Stimulated activated CD8-positive, alpha-beta memory T cell treated with anti-CD3 and anti-CD28 coated beads, Interleukin-12 subunit alpha, Interleukin-12 subunit beta, amount 100 ng/mL, for 1 hour (primary cell): ENCODE results near the gene UBE3B.
"Not testable (repeated sequence)": the region's sequence is repeated elsewhere in the genome, so short reads cannot be mapped to it uniquely, and the experiment has no call there.

Experiments used
- DNase-seq: peaks from one replicate; pipeline ENCODE4 v3.0.0-alpha.2; 2020; ENCODE audit warnings: low read depth

UBE3B gene

DNA sequence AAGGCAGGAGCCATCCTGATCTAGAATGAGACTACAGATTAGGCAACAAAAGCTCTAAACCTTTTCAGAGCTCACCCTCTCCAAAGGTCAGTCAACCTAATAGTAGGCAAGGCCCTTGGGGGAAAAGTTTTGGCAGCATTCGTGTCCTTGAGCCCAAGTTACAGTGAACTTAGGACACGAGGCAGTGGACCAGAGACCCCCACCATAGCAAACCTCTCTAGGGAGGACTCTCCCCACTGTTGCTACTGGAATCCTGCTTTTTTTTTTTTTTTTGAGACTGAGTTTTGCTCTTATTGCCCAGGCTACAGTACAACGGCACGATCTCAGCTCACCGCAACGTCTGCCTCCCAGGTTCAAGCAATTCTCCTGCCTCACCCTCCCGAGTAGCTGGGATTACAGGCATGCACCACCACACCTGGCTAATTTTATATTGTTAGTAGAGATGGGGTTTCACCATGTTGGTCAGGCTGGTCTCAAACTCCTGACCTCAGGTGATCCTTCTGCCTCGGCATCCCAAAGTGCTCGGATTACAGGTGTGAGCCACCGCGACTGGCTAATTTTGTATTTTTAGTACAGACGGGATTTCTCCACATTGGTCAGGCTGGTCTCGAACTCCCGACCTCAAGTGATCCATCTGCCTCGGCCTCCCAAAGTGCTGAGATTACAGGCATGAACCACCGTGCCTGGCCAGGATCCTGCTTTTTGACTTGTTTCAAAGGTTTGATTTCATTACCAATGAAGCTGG lies 3.7 kb upstream of the UBE3B start:
- not testable (repeated sequence) for DNase-seq

DNA sequence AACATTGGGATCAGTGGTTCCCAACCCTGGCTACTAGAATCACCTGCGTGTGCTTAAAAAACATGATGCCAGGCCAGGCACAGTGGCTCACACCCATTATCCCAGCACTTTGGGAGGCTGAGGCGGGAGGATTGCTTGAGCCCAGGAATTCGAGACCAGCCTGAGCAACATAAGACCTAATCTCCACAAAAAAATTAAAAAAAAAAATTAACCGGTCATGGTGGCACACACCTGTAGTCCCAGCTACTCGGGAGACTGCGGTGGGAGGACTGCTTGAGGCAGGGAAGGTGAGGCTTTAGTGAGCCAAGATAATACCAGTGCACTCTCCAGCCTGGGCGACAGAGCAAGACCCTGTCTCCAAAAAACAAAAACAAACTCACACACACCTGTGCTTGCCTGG lies 2.3 kb upstream of the UBE3B start:
- DNase-seq = no peak

DNA sequence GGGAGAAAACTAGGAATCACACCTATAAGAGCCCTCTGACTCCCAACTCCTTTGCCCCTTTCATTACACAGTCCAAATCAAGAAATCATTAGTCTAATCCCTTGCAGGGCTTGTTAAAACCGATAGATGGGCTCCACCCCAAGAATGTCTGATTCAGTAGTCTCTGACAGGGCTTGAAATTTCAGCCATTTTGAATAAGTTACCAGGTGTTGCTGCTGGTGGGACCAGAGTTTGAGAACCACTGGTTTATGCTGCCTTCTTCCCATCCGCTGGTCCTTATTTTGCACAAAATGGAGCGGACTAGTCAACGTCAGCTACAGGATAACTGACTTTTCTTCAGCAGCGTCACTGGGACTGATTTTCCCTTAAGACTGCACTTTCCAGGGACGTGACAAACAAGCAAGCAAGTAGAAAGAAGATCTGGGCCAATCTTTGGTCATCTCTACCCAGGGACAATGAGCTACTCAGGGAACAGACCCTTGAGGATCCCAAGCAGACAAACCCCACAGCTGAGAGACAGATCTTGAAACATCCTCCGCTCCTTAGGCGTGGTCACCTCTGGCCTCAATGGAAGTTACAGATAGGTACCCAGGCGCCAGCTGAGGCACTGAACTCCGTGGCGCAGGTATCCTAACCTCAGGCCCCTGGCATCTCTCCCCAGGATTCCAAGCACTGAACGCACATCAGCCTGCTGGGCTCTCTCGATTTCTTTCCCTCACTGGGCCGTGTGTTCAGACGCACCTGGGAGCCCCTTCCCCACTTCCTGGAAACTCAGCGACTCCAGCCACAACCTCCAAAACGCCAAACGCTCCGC lies 1.2 kb upstream of the UBE3B start:
- no peak for DNase-seq

DNA sequence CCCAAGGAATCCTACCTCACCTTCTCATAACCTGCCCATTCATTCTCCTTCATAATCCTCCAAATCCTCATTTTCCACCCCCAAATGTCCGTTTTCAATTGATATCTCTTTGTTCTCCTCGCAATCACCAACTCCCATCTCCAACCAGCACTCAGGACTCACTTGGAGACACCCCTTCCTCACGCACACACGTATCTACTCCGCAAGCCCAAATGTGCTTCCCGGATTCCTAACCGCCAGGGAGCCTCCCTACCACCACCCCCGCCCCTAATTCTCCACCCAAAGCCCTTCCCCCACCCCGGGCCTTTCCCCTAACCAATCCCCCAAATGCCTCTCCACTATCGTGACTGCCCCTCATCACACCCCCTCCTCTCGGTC lies 638 bp upstream of the UBE3B start:
- DNase-seq = no peak

DNA sequence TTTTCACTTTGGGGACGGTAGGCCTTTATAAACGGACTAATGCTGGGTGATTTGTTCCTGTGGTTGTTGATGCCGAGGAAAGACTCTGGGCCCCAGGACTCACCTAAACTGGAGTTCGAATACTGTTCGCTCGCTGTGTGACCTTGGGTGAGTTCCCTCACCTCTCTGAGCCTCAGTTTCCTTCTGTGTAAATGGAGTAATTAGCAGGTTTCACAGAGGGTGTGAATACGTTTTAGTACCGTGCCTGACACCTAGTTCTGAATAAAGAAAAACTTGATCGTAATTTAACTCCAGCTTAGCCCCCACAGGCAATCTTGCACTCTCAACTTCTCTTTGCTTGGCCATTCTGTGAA lies 505 bp downstream of the UBE3B start:
- no peak for DNase-seq

DNA sequence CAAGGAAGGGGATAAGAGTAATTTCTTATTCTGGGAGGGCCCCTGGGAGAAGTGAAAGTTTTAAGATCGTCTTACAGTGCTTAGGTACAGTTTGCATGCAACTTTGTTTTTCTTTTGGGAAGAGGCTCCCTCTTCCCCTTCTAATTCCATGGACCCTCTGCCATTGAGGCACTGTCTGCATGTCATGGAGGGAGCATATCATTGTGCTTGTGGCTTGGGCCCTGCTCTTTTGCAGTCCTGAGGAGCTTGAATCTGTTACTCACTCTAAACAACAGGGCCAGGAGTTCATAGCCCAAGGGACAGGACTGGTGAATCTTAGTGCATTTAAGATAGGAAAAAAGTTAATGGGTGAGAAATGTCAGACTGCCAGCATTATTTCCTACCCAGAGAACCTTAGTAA lies 2.3 kb downstream of the UBE3B start:
- DNase-seq = no peak

DNA sequence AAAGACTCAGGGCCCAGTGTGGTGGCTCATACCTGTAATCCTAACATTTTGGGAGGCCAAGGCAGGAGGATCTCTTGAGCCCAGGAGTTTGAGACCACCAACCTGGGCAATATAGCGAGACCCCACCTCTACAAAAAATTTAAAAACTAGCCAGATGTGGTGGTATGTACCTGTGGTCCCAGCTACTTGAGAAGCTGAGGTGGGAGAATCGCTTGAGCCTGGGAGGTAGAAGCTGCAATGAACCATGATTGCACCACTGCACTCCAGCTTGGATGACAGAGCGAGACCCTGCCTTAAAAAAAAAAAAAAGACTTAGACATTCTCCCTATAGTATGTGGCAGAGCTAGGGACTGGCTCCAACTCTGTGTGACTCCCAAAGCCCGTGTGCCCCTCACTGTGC lies 2.9 kb downstream of the UBE3B start:
- DNase-seq = no peak

DNA sequence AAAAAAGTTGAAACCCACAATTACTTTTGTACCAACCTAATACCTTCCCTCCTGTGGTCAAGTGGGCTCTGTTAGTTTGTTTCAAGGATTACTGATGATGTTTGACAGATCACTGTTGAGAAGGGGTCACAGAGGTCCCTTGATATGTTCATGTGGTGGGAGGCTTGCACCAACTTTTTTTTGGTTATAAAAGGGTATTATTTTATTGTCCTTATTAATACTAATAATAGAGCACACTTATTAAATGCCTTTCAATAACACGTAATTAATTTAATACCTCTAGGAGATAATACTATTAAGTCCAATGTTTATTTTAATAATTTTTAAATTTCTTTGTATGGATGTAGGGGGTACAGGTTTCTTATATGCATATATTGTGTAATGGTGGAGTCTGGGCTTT lies 4.4 kb downstream of the UBE3B start:
- no peak for DNase-seq

DNA sequence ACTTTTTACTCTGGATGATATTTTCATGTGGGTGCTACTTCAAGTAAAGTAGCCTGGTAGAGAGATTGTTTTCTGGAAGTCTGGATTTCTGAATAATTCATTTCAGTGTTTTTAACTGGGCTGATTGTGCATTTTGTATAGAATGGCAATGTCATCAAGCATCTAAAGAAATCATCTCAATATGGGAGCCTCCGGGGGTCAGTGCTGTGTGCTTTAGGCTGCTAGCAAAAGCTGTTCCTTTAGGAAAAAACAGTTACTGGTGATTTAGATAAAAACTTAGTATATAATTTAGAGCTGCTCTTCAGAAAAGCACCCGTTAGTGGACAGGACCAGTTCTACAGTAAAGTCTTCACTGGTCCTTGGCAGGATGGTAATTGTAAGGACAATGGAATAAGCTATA lies 5.1 kb downstream of the UBE3B start:
- no peak for DNase-seq

DNA sequence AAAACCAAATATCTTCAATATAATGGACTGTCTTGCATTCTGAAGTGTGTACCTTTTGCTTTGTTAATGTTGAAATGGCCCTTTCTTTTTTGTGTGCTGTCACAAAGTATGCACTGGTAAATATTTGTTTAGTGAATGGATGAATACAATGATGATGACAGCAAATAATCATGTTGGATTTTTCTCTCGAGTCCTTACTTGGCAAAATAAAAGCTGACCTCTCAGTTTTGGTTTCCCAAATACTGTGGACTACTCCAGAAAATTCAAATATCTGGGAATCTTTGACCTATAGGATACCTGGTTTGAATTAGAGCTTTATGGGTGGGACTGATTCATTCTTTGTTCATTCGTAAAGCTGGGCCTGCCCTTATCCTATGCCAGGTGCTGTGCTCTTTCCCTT lies 5.5 kb downstream of the UBE3B start:
- no peak for DNase-seq

DNA sequence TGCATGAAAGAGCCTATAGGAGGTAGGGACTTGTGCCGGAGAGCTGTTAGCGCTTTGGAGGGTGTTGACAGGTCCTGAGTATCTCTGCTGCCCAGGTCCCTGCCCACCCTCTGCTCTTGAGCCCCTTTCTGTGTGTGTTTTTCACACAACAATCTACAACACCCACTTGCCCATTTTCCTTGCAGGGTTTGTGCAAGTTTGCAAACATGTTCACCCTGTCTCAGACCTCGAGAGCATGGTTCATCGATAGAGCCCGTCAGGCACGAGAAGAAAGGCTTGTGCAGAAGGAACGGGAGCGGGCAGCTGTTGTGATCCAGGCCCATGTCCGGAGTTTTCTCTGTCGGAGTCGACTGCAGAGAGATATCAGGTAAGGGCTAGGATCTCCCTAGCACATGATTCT lies 5.9 kb downstream of the UBE3B start:
- DNase-seq = no peak

DNA sequence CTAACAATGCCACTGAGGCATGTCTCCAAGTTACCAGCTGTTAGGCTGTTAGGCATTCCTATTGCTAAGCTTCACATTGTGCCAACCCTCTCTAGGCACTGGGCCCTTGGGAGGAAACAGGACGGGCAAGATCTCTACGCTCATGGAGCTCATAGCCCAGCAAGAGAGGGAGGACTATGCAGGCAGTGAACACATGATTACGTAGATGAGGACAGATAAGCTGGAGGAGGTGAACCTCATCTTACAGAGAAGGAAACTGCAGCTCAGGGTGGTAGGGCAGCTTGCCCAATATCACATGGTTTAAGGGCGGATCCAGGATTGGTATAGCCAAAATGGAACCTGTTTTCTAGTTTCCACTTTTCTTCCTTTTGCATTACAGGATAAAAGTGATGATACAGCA lies 7.8 kb downstream of the UBE3B start:
- no peak for DNase-seq

DNA sequence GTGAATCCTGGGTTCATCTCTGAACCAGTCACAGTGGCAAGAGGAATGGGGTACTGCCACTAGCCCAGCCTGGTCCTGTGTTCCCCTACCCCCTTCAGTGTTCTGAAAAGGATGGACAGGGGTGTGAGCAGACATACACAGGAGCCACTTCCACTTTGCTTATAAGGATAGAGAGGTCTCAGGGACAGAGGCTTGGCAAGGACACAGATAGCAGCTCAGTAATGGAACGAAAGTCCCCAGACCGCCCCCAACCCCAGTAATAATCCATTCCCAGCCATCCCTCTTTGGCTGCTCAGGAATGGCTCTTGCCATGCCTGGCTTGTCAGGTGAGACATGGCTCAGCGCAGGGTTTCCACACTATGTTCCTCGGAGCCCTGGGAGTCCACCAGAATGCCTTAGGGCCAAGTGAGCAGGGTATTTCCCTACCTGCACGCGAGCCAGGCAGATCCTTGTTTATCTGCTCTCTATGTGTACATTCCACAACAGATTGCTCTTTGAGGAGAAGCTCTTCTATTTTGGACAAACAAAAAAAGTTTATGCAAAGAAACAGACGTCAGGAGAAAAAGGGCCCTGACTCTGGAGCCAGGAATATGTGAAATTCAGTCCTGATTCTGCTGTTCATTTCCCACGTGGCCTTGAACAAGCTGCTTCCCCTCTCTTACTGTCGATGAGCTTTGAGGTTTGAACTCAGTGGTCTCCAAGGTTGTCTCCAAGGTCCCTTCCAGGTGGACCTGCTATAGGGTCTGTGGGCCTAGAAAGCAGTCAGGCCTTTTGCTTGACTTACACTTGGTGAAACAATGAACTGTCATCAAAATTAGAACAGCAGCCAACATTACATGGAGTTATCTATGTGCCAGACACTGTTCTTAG lies 10.0 kb downstream of the UBE3B start:
- DNase-seq = no peak

DNA sequence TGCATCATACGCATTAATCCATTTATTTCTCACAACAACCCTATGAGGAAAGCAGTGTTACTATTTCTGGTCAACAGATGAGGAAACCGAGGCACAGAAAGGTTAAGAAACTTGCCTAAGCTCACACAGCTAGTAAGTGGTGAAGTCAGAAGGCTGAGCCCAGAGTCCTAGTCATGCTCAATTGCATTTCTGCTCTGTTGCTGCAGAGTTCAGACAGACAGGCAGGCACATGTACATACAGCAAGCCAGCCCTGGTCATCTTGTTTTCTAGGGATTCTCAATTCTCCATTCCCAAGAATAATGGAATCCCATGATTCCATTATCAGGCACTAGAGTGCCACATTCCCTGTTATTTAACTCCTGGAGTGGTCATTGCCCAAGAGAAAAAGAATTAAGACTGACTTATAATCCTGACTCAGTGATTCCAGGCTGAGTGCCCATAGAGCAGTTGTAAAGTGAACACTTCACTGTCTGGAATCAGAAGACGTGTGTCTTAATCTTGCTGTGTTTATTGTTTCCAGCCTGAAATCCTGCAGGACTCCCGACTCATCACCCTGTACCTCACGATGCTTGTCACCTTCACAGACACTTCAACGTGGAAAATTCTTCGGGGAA lies 10.7 kb downstream of the UBE3B start:
- DNase-seq = no peak

DNA sequence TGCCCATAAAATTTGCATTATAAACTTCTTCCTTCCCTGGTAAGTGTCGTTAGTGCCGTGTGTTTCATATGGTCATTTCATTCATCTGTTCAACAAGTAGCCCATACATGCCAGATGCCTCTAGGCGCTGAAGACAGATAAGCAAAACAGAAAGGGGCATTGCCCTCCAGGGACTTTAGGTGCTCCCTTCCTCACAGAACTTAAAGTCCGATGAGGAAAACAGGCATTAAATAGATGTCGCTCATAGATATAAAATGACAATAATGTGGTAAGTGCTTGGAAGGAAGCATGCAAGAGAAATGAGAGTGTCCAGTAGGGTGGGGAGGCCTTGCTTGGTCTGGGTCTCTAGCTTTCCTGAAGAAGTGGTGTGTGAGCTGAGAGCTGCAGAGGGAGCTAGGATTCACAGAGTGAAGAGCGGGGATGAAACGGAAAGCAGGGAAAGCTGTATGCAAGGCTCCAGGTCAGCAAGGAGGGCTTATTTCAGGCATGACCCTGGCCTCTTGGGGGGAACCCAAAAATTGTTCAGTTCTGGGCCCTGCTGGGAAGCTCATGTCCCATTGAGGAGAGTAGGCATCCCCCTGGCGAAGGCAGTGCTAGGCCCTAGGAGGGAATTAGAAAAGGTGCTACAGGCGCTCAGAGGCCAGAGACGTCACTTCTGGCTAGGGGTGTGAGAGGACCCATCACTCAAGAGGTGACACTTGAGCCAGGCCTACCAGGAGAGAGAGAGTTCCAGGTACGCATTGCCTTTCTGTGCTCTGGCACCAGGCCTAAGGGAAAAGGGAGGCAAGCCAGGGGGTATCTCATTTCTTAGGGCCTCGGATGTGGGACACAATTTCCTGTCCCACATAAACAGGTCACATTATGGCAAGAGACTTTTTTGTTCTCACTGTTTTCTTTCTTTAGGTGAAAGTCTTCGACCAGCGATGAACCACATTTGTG lies 11.9 kb downstream of the UBE3B start:
- no peak for DNase-seq

DNA sequence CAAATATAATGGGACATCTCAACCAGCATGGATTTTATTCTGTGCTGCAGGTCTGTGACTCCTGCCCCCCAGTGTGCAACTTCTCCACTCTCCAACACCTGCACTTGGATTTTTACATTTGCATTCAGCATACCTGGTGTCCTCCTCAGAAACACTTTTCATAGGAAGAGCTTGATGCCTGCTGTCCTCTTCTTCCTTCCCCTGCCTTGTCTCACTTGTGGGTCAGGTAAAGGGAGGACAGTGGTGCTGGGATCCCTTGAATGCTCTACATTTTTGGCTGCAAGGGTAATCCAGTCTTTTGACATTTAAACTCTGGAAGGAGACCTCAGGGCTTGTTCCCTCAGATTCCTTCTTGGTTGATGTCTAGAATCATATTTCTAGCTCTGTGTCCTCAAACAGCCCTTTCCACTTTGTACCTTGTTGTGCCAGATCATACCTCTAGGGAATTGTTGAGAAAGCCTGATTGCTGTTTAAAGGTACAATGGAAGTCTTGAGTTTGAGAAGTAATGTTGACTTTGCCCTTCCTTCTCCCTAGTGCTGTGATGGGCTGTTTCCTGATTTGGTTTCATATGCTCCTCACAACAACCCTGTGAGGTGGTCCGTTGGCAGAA lies 12.6 kb downstream of the UBE3B start:
- no peak for DNase-seq

DNA sequence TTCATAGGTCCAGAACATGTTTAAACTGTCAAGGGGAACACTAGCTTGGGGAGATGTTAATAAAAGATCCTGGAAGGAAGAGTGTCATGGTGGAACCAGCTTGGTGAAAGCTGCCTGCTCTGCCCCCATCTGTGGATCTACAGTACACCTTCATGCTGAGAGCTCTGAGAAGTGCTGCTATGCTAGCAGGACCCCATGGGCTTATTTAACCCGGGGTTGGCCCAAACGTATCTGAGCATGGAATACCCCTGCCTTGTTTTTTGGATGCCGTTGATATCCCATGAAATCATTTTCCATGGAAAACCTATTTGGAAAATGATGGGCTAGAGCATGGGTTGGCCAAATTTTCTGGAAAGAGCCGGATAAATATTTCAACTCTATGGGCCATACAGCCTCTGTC lies 14.2 kb downstream of the UBE3B start:
- no peak for DNase-seq

DNA sequence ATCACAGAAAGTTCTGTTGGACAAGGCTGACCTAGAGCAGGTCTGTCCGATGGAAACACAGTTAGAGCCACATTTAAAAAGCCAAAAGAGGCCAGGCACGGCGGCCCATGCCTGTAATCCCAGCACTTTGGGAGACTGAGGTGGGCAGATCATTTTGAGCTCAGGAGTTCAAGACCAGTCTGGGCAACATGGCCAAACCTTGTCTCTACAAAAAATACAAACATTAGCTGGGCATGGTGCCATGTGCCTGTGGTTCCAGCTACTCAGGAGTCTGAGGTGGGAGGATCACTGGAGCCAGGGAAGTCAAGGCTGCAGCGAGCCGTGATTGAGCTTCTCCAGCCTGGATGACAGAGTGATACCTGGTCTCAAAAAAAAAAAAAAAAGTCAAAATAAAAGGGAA lies 14.9 kb downstream of the UBE3B start:
- DNase-seq = no peak

DNA sequence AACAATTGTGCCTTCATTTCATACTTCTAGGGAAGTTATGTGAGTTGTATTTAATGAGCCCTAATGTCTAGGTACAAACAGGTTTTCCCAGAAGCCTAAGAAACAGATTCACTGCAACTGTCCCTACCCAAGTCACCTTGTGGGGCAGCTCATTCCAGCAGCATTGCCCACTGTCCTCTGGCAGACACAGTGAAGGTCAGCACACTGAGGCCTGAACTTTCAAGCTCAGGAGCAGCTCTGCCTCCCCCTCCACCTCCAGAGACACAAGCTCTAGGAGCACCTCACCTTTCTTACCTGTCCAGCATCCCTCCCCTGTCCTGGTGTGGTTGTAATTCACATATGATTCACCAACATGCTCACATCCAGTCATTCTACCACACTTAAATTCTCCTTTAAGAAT lies 15.7 kb downstream of the UBE3B start:
- DNase-seq = no peak

DNA sequence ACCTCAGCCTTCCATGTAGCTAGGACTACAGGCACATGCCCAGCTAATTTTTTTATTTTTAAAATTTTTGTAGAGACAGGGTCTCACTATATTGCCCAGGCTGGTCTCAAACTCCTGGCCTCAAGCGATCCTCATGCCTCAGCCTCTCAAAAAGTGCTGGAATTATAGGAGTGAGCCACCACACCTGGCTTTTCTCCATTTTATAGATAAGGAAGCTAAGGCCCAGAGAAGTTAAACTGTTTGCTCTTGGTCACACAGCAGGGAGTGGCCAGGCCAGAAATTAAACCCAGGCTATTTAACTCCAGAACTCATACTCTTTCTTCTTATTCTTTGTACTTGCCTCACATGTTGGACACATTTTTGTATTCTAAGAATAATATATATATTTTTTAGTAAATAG lies 16.5 kb downstream of the UBE3B start:
- no peak for DNase-seq

DNA sequence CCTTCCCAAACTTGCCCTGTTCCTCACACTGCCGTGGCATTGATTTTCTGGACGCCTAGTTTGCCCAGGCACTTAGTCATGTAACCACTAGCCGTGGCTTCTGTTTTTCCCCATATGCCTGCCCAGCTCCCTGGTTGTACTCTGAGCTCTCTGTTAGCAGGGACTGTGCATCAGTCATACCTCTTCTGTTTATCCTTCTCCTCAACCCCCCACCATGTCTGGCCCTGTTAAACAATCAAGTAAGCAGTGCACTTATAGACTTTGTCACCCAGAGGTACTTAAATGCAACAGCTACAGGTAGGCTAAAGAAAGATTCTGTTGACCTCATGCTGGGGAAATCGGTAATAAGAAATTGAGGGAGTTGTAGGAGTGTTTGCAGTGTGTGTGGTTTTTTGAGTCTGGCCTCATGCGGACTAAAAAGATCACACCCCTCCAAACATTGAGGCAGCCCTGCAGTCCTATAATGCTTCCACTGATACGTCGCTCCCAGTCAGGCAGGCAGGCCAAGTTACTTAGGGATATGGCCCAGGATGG lies 17.0 kb downstream of the UBE3B start:
- DNase-seq = no peak
